AG09319 (cell line): ENCODE results near the gene IFITM2.

Source experiments
- DNase-seq: peaks from one replicate; pipeline ENCODE4 v3.0.0-alpha.2; 2010; ENCODE audit warnings: low read depth; ENCODE audit errors: extremely low read depth
- CTCF ChIP-seq: IDR thresholded peaks from 2 replicates; pipeline ENCODE4 v1.5.1; 2011; ENCODE audit warnings: low read depth, mild to moderate bottlenecking, inconsistent platforms, low read length, moderate library complexity

Gene IFITM2

DNA sequence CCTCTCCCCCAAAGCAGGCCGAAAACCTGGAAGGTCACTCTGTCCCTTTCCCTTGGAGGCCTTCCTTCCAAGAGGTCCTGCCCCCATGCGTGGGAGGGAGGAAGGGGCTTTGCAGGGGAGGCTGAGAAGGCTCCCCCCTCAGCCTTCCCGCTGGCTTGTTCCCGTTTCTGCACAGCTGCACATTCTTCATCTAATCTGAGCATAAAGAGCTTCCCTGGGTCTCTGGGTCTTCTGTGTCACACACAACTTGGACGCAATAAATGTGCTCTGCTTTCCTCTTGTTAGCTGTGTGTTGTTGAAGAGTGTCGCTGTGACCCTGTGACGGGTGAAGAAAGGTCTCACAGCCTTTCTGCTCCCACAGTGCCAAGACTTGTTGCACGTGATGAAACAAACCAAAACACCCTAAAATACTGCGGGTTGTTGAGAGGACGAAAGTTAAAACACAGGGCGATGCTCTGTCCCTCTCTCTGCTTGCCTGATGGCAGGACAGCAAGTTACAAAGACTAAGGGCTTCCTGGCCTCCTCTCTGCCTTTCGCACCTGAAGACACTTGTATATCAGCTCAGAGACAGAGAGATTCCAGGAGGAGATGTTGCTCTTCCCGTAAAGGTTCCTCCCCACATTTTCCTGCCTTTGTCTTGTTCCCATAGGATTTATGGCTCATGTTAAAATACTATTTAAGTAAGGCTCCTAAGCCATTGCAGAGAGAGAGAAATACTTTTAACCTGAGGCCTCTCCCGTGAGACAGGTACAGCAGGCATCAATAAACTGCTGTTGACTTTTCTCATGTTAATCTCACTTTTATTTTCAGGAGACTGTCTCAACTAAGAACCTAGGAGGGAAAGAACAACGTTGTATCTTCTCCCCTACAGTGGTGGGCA lies 28.4 kb downstream of the IFITM2 start:
- TF ChIP-seq CTCF: no peak
- no peak for DNase-seq

DNA sequence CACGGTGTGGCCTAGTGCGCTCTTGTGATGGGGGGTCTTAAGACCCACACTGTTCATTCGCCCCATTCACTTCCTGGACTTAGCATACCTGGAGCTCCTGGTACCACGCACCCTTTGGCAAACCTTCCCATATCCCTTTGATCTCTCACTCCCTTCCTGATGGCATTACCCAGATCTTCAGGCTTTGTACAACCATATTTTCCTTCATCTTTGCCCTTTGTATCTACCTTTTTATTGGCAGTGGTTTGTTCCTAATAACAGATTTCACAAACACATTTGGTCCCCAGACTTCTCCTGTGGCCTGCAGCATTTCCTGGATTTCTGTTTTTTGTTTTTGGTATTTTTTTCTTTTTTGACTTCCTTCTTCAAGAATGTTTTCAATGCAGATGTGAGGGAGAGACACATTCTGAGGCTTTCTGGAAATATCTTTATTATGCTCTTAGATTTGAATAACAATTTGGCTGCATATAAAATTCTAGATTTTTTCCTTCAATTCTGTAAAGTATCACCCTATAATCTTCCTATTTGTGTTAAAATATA lies 29.1 kb downstream of the IFITM2 start:
- no peak for TF ChIP-seq CTCF
- no peak for DNase-seq

DNA sequence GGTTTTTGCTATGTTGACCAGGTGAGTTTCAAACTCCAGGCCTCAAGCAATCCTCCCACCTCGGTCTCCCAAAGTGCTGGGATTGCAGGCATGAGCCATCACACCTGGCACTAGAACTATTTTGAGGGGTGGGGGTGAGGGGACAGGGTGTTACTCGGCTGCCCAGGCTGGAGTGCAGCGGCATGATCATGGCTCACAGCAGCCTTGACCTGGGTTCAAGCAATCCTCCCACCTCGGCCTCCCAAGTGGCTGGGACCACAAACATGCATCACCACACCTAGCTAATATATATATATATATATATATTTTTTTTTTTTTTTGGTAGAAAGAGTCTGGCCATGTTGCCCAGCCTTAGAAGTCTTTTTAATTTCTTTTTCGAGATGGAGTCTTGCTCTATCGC lies 30.1 kb downstream of the IFITM2 start:
- no peak for TF ChIP-seq CTCF
- no peak for DNase-seq

- no peak for TF ChIP-seq CTCF
- no peak for DNase-seq
Observed at GRCh38 chr11:339963-340362, 32.3 kb downstream of the IFITM2 start.

DNA sequence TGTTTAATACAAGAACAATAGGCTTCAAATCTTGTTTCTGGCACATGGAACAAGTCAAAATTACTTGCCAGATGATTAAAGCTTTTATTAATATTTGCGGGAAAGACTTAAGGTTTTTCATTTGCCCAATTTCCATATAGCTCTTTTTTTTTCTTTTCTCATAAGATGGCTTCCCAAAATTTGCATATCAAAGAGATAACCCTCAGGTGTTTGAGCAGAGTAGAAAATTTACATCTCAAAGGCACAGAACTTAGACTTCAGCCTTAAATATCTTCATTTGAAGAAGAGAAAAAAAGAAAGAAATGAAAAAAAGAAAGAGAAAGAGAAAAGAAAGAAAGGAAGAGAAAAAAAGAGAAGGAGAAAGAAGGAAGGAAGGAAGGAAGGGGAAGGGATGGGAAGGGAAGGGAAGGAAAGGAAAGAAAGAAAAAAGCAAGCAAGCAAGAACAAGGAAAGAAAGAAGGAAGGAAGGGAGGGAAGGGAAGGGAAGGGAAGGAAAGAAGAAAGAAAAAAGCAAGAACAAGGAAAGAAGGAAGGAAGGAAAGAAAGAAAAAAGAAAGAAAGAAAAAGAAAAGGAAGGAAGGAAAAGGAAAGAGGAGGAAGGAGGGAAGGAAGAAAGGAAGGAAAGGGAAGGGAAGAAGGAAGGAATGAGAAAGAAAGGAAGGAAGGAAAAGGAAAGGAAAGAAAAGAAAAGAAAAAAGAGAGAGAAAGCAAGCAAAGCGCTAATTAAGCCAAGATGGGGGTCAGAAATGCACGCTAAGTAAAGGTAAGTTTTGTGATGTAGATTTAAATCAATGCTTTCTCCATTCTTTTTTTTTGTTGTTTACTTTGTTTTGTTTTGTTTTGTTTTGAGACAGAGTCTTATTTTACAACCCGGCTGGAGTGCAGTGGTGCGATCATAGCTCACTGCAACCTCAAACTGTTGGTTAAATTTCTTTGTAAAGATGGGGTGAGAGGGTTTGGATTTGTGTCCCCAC lies 33.2 kb downstream of the IFITM2 start:
- DNase-seq: no peak
- no peak for TF ChIP-seq CTCF

GRCh38 chr11:342328-342727 lies 34.7 kb downstream of the IFITM2 start:
- no peak for DNase-seq
- TF ChIP-seq CTCF: no peak
